HG03060 (cell line): ENCODE data around the gene SGIP1.
"Not testable (repeated sequence)": the region's sequence is repeated elsewhere in the genome, so short reads cannot be mapped to it uniquely, and the experiment has no call there.

ENCODE experiments used
- ATAC-seq: cut with Tn5 transposase; IDR thresholded peaks from one replicate; pipeline ENCODE4 v1.9.1; 2021; ENCODE audit warnings: low read depth, moderate number of reproducible peaks; ENCODE audit not compliant: unreplicated experiment

SGIP1 gene

GRCh38 chr1:66550243-66550642 is 16.3 kb downstream of the SGIP1 start:
- ATAC-seq, result no peak

GRCh38 chr1:66552287-66552686 is 18.3 kb downstream of the SGIP1 start:
- no peak for ATAC-seq

GRCh38 chr1:66552829-66553228 is 18.9 kb downstream of the SGIP1 start:
- ATAC-seq, result no peak

GRCh38 chr1:66553846-66554245 is 19.9 kb downstream of the SGIP1 start:
- ATAC-seq, result no peak

GRCh38 chr1:66556161-66556611 is 22.2 kb downstream of the SGIP1 start:
- ATAC-seq, result no peak

- no peak for ATAC-seq
These were observed 23.2 kb downstream of the SGIP1 start for GRCh38 chr1:66557157-66557556.

- no peak for ATAC-seq
These were observed 25.6 kb downstream of the SGIP1 start for GRCh38 chr1:66559517-66559916.

GRCh38 chr1:66562561-66562960 is 28.6 kb downstream of the SGIP1 start:
- no peak for ATAC-seq

GRCh38 chr1:66563094-66563800 is 29.3 kb downstream of the SGIP1 start:
- no peak for ATAC-seq

- ATAC-seq, result no peak
These were observed 30.1 kb downstream of the SGIP1 start for GRCh38 chr1:66563941-66564630.

GRCh38 chr1:66570196-66570595 is 36.2 kb downstream of the SGIP1 start:
- no peak for ATAC-seq

GRCh38 chr1:66571789-66572188 is 37.8 kb downstream of the SGIP1 start:
- ATAC-seq, result no peak

GRCh38 chr1:66575739-66576138 is 41.8 kb downstream of the SGIP1 start:
- no peak for ATAC-seq

- ATAC-seq, result no peak
These were observed 42.7 kb downstream of the SGIP1 start for GRCh38 chr1:66576645-66577044.

GRCh38 chr1:66578841-66579240 is 44.9 kb downstream of the SGIP1 start:
- no peak for ATAC-seq

GRCh38 chr1:66580081-66580480 is 46.1 kb downstream of the SGIP1 start:
- no peak for ATAC-seq

- no peak for ATAC-seq
These were observed 49.1 kb downstream of the SGIP1 start for GRCh38 chr1:66583021-66583420.

GRCh38 chr1:66585002-66585401 is 51.0 kb downstream of the SGIP1 start:
- no peak for ATAC-seq

GRCh38 chr1:66589326-66589725 is 55.4 kb downstream of the SGIP1 start:
- ATAC-seq, result no peak

GRCh38 chr1:66592106-66592507 is 58.2 kb downstream of the SGIP1 start:
- ATAC-seq, result not testable (repeated sequence)

GRCh38 chr1:66596191-66596590 is 62.2 kb downstream of the SGIP1 start:
- ATAC-seq, result no peak

- no peak for ATAC-seq
These were observed 63.5 kb downstream of the SGIP1 start for GRCh38 chr1:66597500-66597899.
